Psoas muscle (tissue), 8 donors: ENCODE measurements around the gene ESPN. TPM values are rescaled to one million over a fixed set of nuclear protein-coding genes. Genes with fewer than 3 reads are reported as not detected.

Source experiments
- ATAC-seq, 4 donors: fragments of 200-7000 bp; cut with Tn5 transposase; one replicate each; pipeline ENCODE4 v1.9.1; 2020; ENCODE audit warnings: moderate library complexity in 3 of 4, mild to moderate bottlenecking in 2 of 4
- DNase-seq, 2 donors: peaks; one replicate each; pipeline ENCODE4 v3.0.0-alpha.2; 2020
- H3K27ac ChIP-seq: fragments of 200-600 bp; one replicate; pipeline ENCODE4 v1.8.0; 2022
- H3K27me3 ChIP-seq, 3 donors: fragments of 200-600 bp in 1 of 3; one replicate each; pipeline versions ENCODE4 v1.6.1 to v1.8.0; 2013 to 2022; ENCODE audit warnings: low read length in 2 of 3, mild to moderate bottlenecking in 2 of 3, moderate library complexity in 1 of 3; ENCODE audit not compliant: insufficient read depth in 3 of 3
- H3K36me3 ChIP-seq, 2 donors: fragments of 200-600 bp in 1 of 2; one replicate each; pipeline versions ENCODE4 v1.6.1 to v1.8.0; 2013 to 2022; ENCODE audit warnings: low read depth in 1 of 2, mild to moderate bottlenecking in 1 of 2, moderate library complexity in 1 of 2; ENCODE audit not compliant: insufficient read depth in 1 of 2
- H3K4me1 ChIP-seq: fragments of 200-600 bp; one replicate; pipeline ENCODE4 v1.8.0; 2022
- H3K4me3 ChIP-seq: fragments of 200-600 bp; one replicate; pipeline ENCODE4 v1.8.0; 2022; ENCODE audit warnings: mild to moderate bottlenecking
- H3K9me3 ChIP-seq: fragments of 200-600 bp; one replicate; pipeline ENCODE4 v1.8.0; 2022
- CTCF ChIP-seq: fragments of 200-600 bp; IDR thresholded peaks from one replicate; pipeline ENCODE4 v1.8.0; 2022; ENCODE audit warnings: antibody characterized with exemption
- WGBS, 3 donors: extraction: QIAGEN DNeasy Blood & Tissue Kit; methylation state at CpG; one replicate each; pipeline versions ENCODE4 v1.1.6 to v1.1.7; 2013; 5-methylcytosine and 5-hydroxymethylcytosine counted together
- intact Hi-C, 2 donors: fragments of 100-400 bp; cut with DNase I; formaldehyde crosslinking; loops; one replicate each; pipeline versions ENCODE4 v1.11.0 to v1.14.2; 2022
- polyA plus RNA-seq, 3 donors: library from polyadenylated mRNA; stranded (reverse); fragments of 200-250 nt; gene quantifications; one replicate each; pipeline ENCODE4 v1.2.3, GENCODE V29; 2013
- total RNA-seq, 4 donors: library from RNA; stranded (reverse); fragmentation: NEBNext Ultra II Directional in 2 of 4; extraction: Animal tissue kit (Norgen Biotek cat#: 25700) in 2 of 4; gene quantifications; one replicate each; pipeline versions ENCODE4 v1.2.1 to v1.2.4, GENCODE V29; 2021 to 2023
- donor health status: healthy with polysubstance abuse.
- donor health status: DM: no; HTN: no; CAD: no; lungs with moderate emphysema.
- donor health status: Bipolar disorder and iron deficiency.
- donor health status: healthy.
- donor health status: DM: yes; HTN: yes; CAD: no.
- donor health status: DM: no; HTN: no; CAD: no.
- donor health status: DM: no; HTN: no; CAD: no.
- donor health status: DM: yes; HTN: yes; CAD: no.

The ESPN gene
- total and polyA plus RNA-seq, 7 donors = 0.12 TPM; not detected in 6

- Histone ChIP-seq H3K36me3 (no peaks in the 10 kb centered on the region), H3K4me3 (no peak overlapping the region), H3K27ac (no peak overlapping the region), H3K27me3 (peaks cover 0 to 4% (median 0%) of the 10 kb centered on the region in 3 donors), H3K9me3 (no peaks in the 10 kb centered on the region), H3K4me1 (peaks cover 24% of the 10 kb centered on the region)
- WGBS, 3 donors = 74 to 82% (median 78%) methylated on average over 31 of the region's 31 CpGs
- peak in 1 of 2 donors; percentile 50 for DNase-seq
- intact Hi-C loops = no loop called here
- TF ChIP-seq CTCF = no peak
- no peak for ATAC-seq
Measured at GRCh38 chr1:6506210-6507036, 81.8 kb downstream of the ESPN start.

DNA sequence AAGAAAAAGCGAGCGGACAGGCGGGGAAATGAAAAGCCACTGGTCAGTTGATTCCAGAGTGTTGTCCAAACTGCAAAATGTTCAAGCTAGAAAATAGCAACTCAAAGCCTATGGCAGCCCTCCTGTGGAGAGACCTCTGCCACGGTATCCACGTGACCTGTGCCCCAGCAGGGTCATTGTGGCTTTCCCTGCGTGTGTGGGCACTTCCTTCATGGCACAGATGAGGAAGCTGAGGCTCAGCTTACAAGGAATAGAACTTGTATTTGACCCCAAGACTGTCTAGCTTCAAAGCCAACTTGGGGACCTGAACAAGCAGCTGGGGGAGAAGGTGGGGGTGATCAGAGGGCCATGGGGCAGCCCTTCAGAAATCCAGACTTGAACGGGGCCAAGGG, 82.5 kb downstream of the ESPN start:
- no peak overlapping the region for H3K4me3 ChIP-seq
- no peak overlapping the region for H3K27ac ChIP-seq
- ATAC-seq (no peak), DNase-seq (peak in 1 of 2 donors; percentile 50)
- no peaks in the 10 kb centered on the region for H3K36me3 ChIP-seq
- peaks cover 18% of the 10 kb centered on the region for H3K4me1 ChIP-seq
- H3K9me3 ChIP-seq = no peaks in the 10 kb centered on the region
- TF ChIP-seq CTCF = no peak
- 62 to 76% (median 62%) methylated on average over 7 of the region's 7 CpGs for WGBS, 3 donors
- intact Hi-C loops = no loop called here
- peaks cover 0 to 4% (median 0%) of the 10 kb centered on the region in 3 donors for H3K27me3 ChIP-seq

DNA sequence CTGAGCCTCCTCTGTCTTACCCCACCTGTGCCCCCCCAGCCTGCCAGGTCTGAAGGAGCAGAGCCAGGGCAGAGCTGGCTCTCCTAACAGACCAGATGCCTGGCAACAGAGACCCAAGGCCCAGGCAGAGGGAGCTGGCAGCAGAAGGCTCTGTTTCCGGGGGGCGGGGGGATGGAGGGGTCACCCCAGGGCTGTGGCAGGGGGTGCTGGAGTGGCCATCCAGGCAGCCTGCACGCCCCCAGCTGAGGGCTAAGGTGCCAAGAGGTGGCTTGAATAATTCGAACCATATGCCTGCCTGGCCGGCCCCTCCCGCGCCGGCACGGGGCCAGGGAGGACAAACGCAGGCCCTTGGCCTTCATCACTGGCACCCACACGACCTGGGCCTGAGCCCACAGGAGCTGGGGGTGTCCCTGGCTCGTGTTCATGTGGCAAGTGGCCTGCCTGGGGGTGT, 82.9 kb downstream of the ESPN start:
- intact Hi-C loops = no loop called here
- TF ChIP-seq CTCF = no peak
- Histone ChIP-seq H3K27ac (no peak overlapping the region), H3K27me3 (peaks cover 0 to 4% (median 0%) of the 10 kb centered on the region in 3 donors), H3K36me3 (no peaks in the 10 kb centered on the region), H3K9me3 (no peaks in the 10 kb centered on the region), H3K4me1 (peaks cover 13% of the 10 kb centered on the region), H3K4me3 (no peak overlapping the region)
- no peak for DNase-seq
- WGBS, 3 donors = 29 to 61% (median 34%) methylated on average over 8 to 12 of the region's 12 CpGs
- no peak for ATAC-seq

GRCh38 chr1:6508154-6508815, 83.7 kb downstream of the ESPN start:
- intact Hi-C loops = no loop called here
- no peaks in the 10 kb centered on the region for H3K9me3 ChIP-seq
- DNase-seq = peak; percentile 2 to 53
- H3K36me3 ChIP-seq = no peaks in the 10 kb centered on the region
- H3K27ac ChIP-seq = no peak overlapping the region
- TF ChIP-seq CTCF = no peak
- peaks cover 9% of the 10 kb centered on the region for H3K4me1 ChIP-seq
- ATAC-seq = peak; percentile 58 to 74 (median 66)
- 46 to 59% (median 47%) methylated on average over 14 to 18 of the region's 18 CpGs for WGBS, 3 donors
- H3K27me3 ChIP-seq = peaks cover 0 to 4% (median 0%) of the 10 kb centered on the region in 3 donors
- no peak overlapping the region for H3K4me3 ChIP-seq
